Activated CD8-positive, alpha-beta T cell treated with anti-CD3 and anti-CD28 coated beads for 36 hours (primary cell): ENCODE data around the gene ZNF536. TPM values are rescaled to one million over a fixed set of nuclear protein-coding genes. Genes with fewer than 3 reads are reported as not detected.

ENCODE experiments used
- ATAC-seq: fragments of 200-7000 bp; cut with Tn5 transposase; one replicate; pipeline ENCODE4 v1.10.0; 2021; ENCODE audit warnings: mild to moderate bottlenecking, moderate library complexity
- CTCF ChIA-PET: fragments of 350-600 bp; sonication (Branson Sonifier 250); formaldehyde crosslinking; loops from one replicate; lab custom pipeline; 2021; ENCODE audit warnings: antibody characterized with exemption; lab: Charles Lee
- POLR2A ChIA-PET: fragments of 350-600 bp; sonication (Branson Sonifier 250); formaldehyde crosslinking; loops from one replicate; lab custom pipeline; 2021; ENCODE audit warnings: antibody characterized with exemption; lab: Charles Lee
- DNase-seq: peaks from one replicate; pipeline ENCODE4 v3.0.0-alpha.2; 2020
- H3K27ac Mint-ChIP-seq: one replicate; pipeline ENCODE4 v1.8.0; 2021; ENCODE audit warnings: mild to moderate bottlenecking, mixed read lengths
- H3K27me3 Mint-ChIP-seq: one replicate; pipeline ENCODE4 v1.8.0; 2021; ENCODE audit warnings: mixed read lengths
- H3K36me3 Mint-ChIP-seq: one replicate; pipeline ENCODE4 v1.8.0; 2021; ENCODE audit warnings: low read depth, mixed read lengths
- H3K4me1 Mint-ChIP-seq: one replicate; pipeline ENCODE4 v1.8.0; 2021; ENCODE audit warnings: low read depth, mixed read lengths
- H3K4me3 Mint-ChIP-seq: one replicate; pipeline ENCODE4 v1.8.0; 2021; ENCODE audit warnings: mild to moderate bottlenecking, moderate library complexity, mixed read lengths
- H3K9me3 Mint-ChIP-seq: one replicate; pipeline ENCODE4 v1.8.0; 2021; ENCODE audit warnings: mixed read lengths
- intact Hi-C: fragments of 100-400 bp; cut with micrococcal nuclease; formaldehyde crosslinking; loops from one replicate; pipeline ENCODE4 v1.10.0; 2022
- total RNA-seq, 2 experiments: library from RNA; stranded (reverse); gene quantifications; one replicate each; pipeline ENCODE4 v1.2.3, GENCODE V29; 2021
- TF ChIP-seq, protein P1 (sequence below): fragments of 200-600 bp; IDR thresholded peaks from one replicate; pipeline ENCODE4 v1.8.0; 2022; ENCODE audit warnings: antibody characterized with exemption, mild to moderate bottlenecking

Gene ZNF536
- total RNA-seq, 2 experiments from 2014 or later, result not detected

DNA sequence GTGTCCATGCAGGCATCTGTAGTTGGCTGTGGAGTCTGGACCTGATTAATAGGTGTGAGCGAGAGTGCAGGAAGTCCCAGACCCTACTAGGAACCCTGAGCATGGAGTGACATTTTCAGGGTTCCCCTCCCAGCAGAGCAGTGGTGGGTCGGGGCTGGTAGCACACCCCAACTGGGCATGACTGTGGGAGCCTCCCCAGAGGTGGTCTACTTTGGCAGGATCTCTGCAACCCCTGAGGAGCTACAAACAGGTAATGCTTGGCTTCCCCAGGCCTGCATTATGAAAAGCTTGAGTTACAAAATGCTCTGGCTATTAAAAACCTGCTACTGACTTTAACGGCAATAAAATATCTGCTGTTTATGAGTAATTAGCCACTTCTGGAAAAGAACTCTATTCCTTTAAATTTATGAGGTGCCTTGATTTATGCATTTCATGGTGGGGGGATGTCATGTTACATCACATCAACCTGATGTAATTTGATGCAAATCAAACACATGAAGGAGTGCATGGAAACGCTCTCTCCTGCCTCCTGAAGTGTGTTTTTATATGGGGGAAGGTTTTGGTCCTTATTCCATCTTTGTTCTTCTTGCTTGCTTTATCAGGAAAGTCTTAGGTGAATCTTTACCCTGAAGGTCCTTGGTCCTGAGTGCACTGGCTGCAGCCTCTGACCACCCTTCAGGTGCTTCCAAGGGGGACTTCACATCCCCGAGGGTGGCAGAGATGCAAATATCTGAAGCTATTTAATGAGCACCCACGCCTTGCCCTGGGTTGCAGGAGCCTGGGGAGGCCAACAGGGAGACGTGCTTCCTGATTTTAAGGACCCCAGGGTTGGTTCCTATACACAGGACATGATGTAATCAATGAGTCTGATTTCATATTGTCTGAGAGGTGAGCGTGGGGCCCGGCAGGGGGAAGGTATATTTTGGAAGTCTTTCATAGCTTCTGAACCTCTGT, 54.0 kb downstream of the ZNF536 start:
- DNase-seq (no peak), ATAC-seq (no peak)
- peaks cover 6% of the 10 kb centered on the region for H3K27me3 Mint-ChIP-seq
- CTCF ChIA-PET, result no interaction called here
- H3K36me3 Mint-ChIP-seq, result no peaks in the 10 kb centered on the region
- H3K4me3 Mint-ChIP-seq, result no peak overlapping the region
- POLR2A ChIA-PET, result no interaction called here
- H3K4me1 Mint-ChIP-seq, result no peaks in the 10 kb centered on the region
- H3K27ac Mint-ChIP-seq, result no peak overlapping the region
- TF ChIP-seq, protein P1, sequence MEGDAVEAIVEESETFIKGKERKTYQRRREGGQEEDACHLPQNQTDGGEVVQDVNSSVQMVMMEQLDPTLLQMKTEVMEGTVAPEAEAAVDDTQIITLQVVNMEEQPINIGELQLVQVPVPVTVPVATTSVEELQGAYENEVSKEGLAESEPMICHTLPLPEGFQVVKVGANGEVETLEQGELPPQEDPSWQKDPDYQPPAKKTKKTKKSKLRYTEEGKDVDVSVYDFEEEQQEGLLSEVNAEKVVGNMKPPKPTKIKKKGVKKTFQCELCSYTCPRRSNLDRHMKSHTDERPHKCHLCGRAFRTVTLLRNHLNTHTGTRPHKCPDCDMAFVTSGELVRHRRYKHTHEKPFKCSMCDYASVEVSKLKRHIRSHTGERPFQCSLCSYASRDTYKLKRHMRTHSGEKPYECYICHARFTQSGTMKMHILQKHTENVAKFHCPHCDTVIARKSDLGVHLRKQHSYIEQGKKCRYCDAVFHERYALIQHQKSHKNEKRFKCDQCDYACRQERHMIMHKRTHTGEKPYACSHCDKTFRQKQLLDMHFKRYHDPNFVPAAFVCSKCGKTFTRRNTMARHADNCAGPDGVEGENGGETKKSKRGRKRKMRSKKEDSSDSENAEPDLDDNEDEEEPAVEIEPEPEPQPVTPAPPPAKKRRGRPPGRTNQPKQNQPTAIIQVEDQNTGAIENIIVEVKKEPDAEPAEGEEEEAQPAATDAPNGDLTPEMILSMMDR, result no peak
- no peaks in the 10 kb centered on the region for H3K9me3 Mint-ChIP-seq
- intact Hi-C loops, result no loop called here

DNA sequence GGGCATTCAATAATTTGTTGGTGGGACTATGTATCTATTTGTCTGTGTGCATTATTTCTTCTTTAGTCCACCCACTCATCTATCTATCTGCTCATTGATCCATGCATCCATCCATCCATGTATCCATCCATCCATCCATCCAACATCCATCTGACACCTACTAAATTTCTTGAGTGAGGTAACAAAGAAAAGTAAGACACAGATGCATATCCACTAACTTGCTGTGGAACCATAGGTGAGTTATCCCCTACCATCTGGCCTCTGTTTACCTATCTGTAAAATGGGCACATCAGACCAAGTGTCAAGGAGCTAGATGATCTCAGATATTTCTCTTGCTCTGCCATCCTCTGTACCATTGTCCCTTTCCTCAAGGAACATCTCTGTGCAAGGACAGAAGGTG, 54.7 kb downstream of the ZNF536 start:
- no peak overlapping the region for H3K27ac Mint-ChIP-seq
- H3K9me3 Mint-ChIP-seq, result no peaks in the 10 kb centered on the region
- POLR2A ChIA-PET, result no interaction called here

DNA sequence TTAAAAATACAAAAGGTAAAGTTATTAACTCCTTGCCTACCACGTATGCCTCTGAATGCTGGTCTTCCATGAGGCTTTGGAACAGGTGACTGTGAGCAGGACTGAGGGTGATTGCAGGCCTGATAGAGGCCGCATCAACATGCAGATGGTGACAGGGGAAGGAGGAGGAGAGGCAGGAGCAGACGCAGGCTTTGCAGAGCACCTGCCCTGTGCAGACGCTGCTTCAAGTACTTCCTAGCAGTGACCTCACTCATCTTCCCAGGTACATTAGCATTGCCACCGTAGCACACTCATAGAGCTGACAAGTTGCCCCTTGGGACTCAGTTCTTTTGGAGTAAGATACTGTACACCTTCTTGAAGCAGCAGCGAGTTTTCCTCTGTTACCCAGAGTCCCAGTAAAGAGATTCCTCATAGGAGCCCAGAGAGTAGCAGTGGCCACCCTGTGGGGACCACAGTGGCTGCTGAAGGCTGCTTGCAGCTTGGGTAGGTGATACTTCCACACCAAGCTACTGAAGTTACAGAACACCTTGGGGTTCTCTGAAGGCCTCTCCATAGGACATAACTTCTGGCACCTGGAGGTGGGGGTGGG, 56.0 kb downstream of the ZNF536 start:
- Mint-ChIP-seq H3K27me3 (peaks cover 6% of the 10 kb centered on the region), H3K9me3 (no peaks in the 10 kb centered on the region), H3K4me3 (no peak overlapping the region), H3K36me3 (no peaks in the 10 kb centered on the region), H3K4me1 (no peaks in the 10 kb centered on the region), H3K27ac (no peak overlapping the region)
- TF ChIP-seq, protein P1, result no peak
- ChIA-PET POLR2A (no interaction called here), CTCF (no interaction called here)
- no peak for DNase-seq
- ATAC-seq, result no peak
- intact Hi-C loops, result no loop called here

More for the DNA sequence above, 54.7 kb downstream of the ZNF536 start:
- no peaks in the 10 kb centered on the region for H3K4me1 Mint-ChIP-seq
- CTCF ChIA-PET, result no interaction called here
- ATAC-seq (no peak), DNase-seq (no peak)
- intact Hi-C loops, result no loop called here
- H3K36me3 Mint-ChIP-seq, result no peaks in the 10 kb centered on the region
- H3K4me3 Mint-ChIP-seq, result no peak overlapping the region
- TF ChIP-seq, protein P1, result no peak
- H3K27me3 Mint-ChIP-seq, result peaks cover 6% of the 10 kb centered on the region

DNA sequence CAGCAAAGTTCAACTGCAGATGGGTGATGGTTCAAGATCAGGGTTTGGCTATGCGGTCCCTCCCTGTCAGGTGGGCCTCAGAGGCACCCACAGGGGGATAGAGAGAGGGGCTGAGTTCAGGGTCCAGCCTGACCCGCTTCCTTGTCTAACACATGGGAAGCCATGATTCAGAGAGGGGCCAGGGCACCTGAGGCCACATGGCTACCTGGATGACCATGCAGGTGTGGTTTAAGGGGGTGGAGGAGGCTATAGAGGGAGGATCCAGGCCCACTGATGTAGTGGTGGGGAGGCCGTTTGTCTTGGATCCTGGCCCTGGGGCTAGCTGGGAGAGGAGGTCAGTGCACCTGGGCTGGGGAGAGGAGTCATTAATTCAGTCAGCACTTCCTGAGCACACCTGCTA, 56.7 kb downstream of the ZNF536 start:
- TF ChIP-seq, protein P1, result no peak
- no peak overlapping the region for H3K4me3 Mint-ChIP-seq
- ChIA-PET CTCF (no interaction called here), POLR2A (no interaction called here)
- H3K27ac Mint-ChIP-seq, result no peak overlapping the region
- intact Hi-C loops, result no loop called here
- peaks cover 6% of the 10 kb centered on the region for H3K27me3 Mint-ChIP-seq
- no peaks in the 10 kb centered on the region for H3K4me1 Mint-ChIP-seq
- ATAC-seq, result no peak
- DNase-seq, result no peak
- no peaks in the 10 kb centered on the region for H3K36me3 Mint-ChIP-seq
- no peaks in the 10 kb centered on the region for H3K9me3 Mint-ChIP-seq

DNA sequence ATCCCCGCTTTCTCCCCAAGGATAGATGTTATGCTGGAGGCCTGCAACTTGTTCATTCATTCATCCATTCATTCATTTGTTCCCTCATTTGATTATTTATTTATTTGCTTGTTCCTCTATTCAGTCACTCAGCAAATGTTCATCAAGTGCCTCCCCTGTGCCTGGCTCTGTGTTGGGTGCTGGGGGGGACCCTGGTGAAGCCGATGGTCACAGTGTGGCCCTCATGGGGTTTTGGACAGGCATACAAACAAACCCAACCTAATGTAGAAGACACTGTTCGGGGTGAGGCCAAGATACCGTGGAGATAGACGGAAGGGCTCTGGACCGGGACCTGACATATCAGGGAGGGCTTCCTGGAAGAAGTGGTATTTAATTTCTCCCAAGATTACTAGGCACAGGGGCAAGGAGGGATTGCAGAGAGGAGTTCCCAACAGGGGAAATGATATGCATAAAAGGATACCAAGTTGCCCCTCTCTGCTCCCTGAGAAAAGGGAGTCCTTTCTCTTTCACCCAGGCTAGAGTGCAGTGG, 58.1 kb downstream of the ZNF536 start:
- TF ChIP-seq, protein P1, result no peak
- intact Hi-C loops, result no loop called here
- no peak for ATAC-seq
- ChIA-PET POLR2A (no interaction called here), CTCF (no interaction called here)
- no peak overlapping the region for H3K27ac Mint-ChIP-seq
- DNase-seq, result no peak
- H3K4me1 Mint-ChIP-seq, result no peaks in the 10 kb centered on the region
- no peak overlapping the region for H3K4me3 Mint-ChIP-seq
- H3K36me3 Mint-ChIP-seq, result no peaks in the 10 kb centered on the region
- no peaks in the 10 kb centered on the region for H3K9me3 Mint-ChIP-seq
- peaks cover 6% of the 10 kb centered on the region for H3K27me3 Mint-ChIP-seq
